Fibroblast of skin of right biceps (primary cell): ENCODE measurements around the gene CTCF.

Experiments used
- DNase-seq: peaks from one replicate; pipeline ENCODE4 v3.0.0-alpha.2; 2013

The CTCF gene

GRCh38 chr16:67549936-67550335, 12.4 kb upstream of the CTCF start:
- DNase-seq: no peak

GRCh38 chr16:67551091-67551490, 11.2 kb upstream of the CTCF start:
- DNase-seq: no peak

GRCh38 chr16:67551972-67552371, 10.4 kb upstream of the CTCF start:
- DNase-seq: no peak

GRCh38 chr16:67552476-67552875, 9.8 kb upstream of the CTCF start:
- no peak for DNase-seq

- peak; percentile 72 for DNase-seq
These were observed 6.5 kb upstream of the CTCF start for GRCh38 chr16:67555795-67556212.

GRCh38 chr16:67558859-67559258, 3.5 kb upstream of the CTCF start:
- DNase-seq: no peak

GRCh38 chr16:67560827-67561342, 1.4 kb upstream of the CTCF start:
- no peak for DNase-seq

GRCh38 chr16:67561501-67561823, 864 bp upstream of the CTCF start:
- DNase-seq: no peak

- DNase-seq: peak; percentile 98
These were observed 351 bp upstream of the CTCF start for GRCh38 chr16:67561824-67562525.

GRCh38 chr16:67562918-67563707, 787 bp downstream of the CTCF start:
- DNase-seq: peak; percentile 68

- peak; percentile 54 for DNase-seq
These were observed 1.6 kb downstream of the CTCF start for GRCh38 chr16:67563708-67564468.

GRCh38 chr16:67565470-67566100, 3.3 kb downstream of the CTCF start:
- no peak for DNase-seq

GRCh38 chr16:67571464-67571863, 9.1 kb downstream of the CTCF start:
- DNase-seq: peak; percentile 57

GRCh38 chr16:67571981-67572431, 9.7 kb downstream of the CTCF start:
- peak; percentile 75 for DNase-seq

- no peak for DNase-seq
These were observed 17.4 kb downstream of the CTCF start for GRCh38 chr16:67579686-67580085.

GRCh38 chr16:67580202-67580601, 17.9 kb downstream of the CTCF start:
- no peak for DNase-seq

GRCh38 chr16:67593288-67593687, 31.0 kb downstream of the CTCF start:
- DNase-seq: no peak

- no peak for DNase-seq
These were observed 31.4 kb downstream of the CTCF start for GRCh38 chr16:67593701-67594100.

- no peak for DNase-seq
These were observed 32.1 kb downstream of the CTCF start for GRCh38 chr16:67594256-67594915.

GRCh38 chr16:67594956-67595355, 32.6 kb downstream of the CTCF start:
- peak; percentile 73 for DNase-seq

- no peak for DNase-seq
These were observed 36.2 kb downstream of the CTCF start for GRCh38 chr16:67598527-67598926.

GRCh38 chr16:67605641-67606040, 43.3 kb downstream of the CTCF start:
- DNase-seq: no peak
